ENCODE results near the gene PHLPP1. TPM values are rescaled to one million over a fixed set of nuclear protein-coding genes. Genes with fewer than 3 reads are reported as not detected.

PHLPP1 gene
- total RNA-seq, 2 donors from 2014 or later, result 12.1 to 13.7 TPM

- ATAC-seq (replicated peaks), result peak; percentile 60
- Mint-ChIP-seq H3K4me3 (peak overlapping the region; percentile 34), H3K4me1 (no peaks in the 10 kb centered on the region), H3K27me3 (peaks cover under 1% of the 10 kb centered on the region), H3K27ac (peak overlapping the region; percentile 28), H3K36me3 (ENCODE audit: low read depth) (no peaks in the 10 kb centered on the region), H3K9me3 (no peaks in the 10 kb centered on the region)
Observed at GRCh38 chr18:62982600-62983251, 267.4 kb downstream of the PHLPP1 start.

- Mint-ChIP-seq H3K36me3 (ENCODE audit: low read depth) (no peaks in the 10 kb centered on the region), H3K27ac (no peak overlapping the region), H3K9me3 (no peaks in the 10 kb centered on the region), H3K4me1 (no peaks in the 10 kb centered on the region), H3K27me3 (peaks cover 3% of the 10 kb centered on the region), H3K4me3 (no peak overlapping the region)
- ATAC-seq (replicated peaks), result no peak
Observed at GRCh38 chr18:62984656-62985315, 269.4 kb downstream of the PHLPP1 start.

- ATAC-seq (replicated peaks), result no peak
- H3K27me3 Mint-ChIP-seq, result peaks cover 7% of the 10 kb centered on the region
- H3K4me1 Mint-ChIP-seq, result no peaks in the 10 kb centered on the region
- no peaks in the 10 kb centered on the region for H3K36me3 Mint-ChIP-seq (ENCODE audit: low read depth)
- no peaks in the 10 kb centered on the region for H3K9me3 Mint-ChIP-seq
- H3K27ac Mint-ChIP-seq, result no peak overlapping the region
- no peak overlapping the region for H3K4me3 Mint-ChIP-seq
Observed at GRCh38 chr18:62986490-62986889, 271.1 kb downstream of the PHLPP1 start.

- Mint-ChIP-seq H3K4me3 (no peak overlapping the region), H3K9me3 (no peaks in the 10 kb centered on the region), H3K27ac (no peak overlapping the region), H3K36me3 (ENCODE audit: low read depth) (no peaks in the 10 kb centered on the region), H3K27me3 (peaks cover 11% of the 10 kb centered on the region), H3K4me1 (no peaks in the 10 kb centered on the region)
- no peak for ATAC-seq (replicated peaks)
Observed at GRCh38 chr18:62987055-62987830, 271.9 kb downstream of the PHLPP1 start.

GRCh38 chr18:62987859-62988258, 272.5 kb downstream of the PHLPP1 start:
- Mint-ChIP-seq H3K4me3 (no peak overlapping the region), H3K27me3 (peaks cover 11% of the 10 kb centered on the region), H3K27ac (no peak overlapping the region), H3K9me3 (no peaks in the 10 kb centered on the region), H3K4me1 (no peaks in the 10 kb centered on the region), H3K36me3 (ENCODE audit: low read depth) (no peaks in the 10 kb centered on the region)
- ATAC-seq (replicated peaks), result no peak

- Mint-ChIP-seq H3K27me3 (peaks cover 12% of the 10 kb centered on the region), H3K9me3 (no peaks in the 10 kb centered on the region), H3K4me3 (no peak overlapping the region), H3K4me1 (no peaks in the 10 kb centered on the region), H3K27ac (no peak overlapping the region), H3K36me3 (ENCODE audit: low read depth) (no peaks in the 10 kb centered on the region)
- no peak for ATAC-seq (replicated peaks)
Observed at GRCh38 chr18:62988471-62988870, 273.1 kb downstream of the PHLPP1 start.

GRCh38 chr18:62989195-62989594, 273.9 kb downstream of the PHLPP1 start:
- Mint-ChIP-seq H3K36me3 (ENCODE audit: low read depth) (no peaks in the 10 kb centered on the region), H3K27ac (no peak overlapping the region), H3K27me3 (peaks cover 17% of the 10 kb centered on the region), H3K9me3 (no peaks in the 10 kb centered on the region), H3K4me1 (no peaks in the 10 kb centered on the region), H3K4me3 (no peak overlapping the region)
- ATAC-seq (replicated peaks), result no peak

GRCh38 chr18:62990653-62991052, 275.3 kb downstream of the PHLPP1 start:
- no peak for ATAC-seq (replicated peaks)
- no peaks in the 10 kb centered on the region for H3K9me3 Mint-ChIP-seq
- no peaks in the 10 kb centered on the region for H3K4me1 Mint-ChIP-seq
- no peak overlapping the region for H3K4me3 Mint-ChIP-seq
- no peak overlapping the region for H3K27ac Mint-ChIP-seq
- H3K27me3 Mint-ChIP-seq, result peaks cover 20% of the 10 kb centered on the region
- no peaks in the 10 kb centered on the region for H3K36me3 Mint-ChIP-seq (ENCODE audit: low read depth)

- no peak overlapping the region for H3K27ac Mint-ChIP-seq
- H3K4me3 Mint-ChIP-seq, result no peak overlapping the region
Observed at GRCh38 chr18:62991389-62991788, 276.0 kb downstream of the PHLPP1 start.

GRCh38 chr18:62991959-62992358, 276.6 kb downstream of the PHLPP1 start:
- Mint-ChIP-seq H3K4me1 (no peaks in the 10 kb centered on the region), H3K27me3 (peaks cover 23% of the 10 kb centered on the region), H3K36me3 (ENCODE audit: low read depth) (no peaks in the 10 kb centered on the region), H3K27ac (no peak overlapping the region), H3K4me3 (no peak overlapping the region), H3K9me3 (no peaks in the 10 kb centered on the region)
- ATAC-seq (replicated peaks), result no peak

More at GRCh38 chr18:62991389-62991788, 276.0 kb downstream of the PHLPP1 start:
- Mint-ChIP-seq H3K9me3 (no peaks in the 10 kb centered on the region), H3K36me3 (ENCODE audit: low read depth) (no peaks in the 10 kb centered on the region), H3K27me3 (peaks cover 22% of the 10 kb centered on the region), H3K4me1 (no peaks in the 10 kb centered on the region)
- no peak for ATAC-seq (replicated peaks)

GRCh38 chr18:62992877-62993365, 277.6 kb downstream of the PHLPP1 start:
- H3K4me3 Mint-ChIP-seq, result no peak overlapping the region
- H3K27me3 Mint-ChIP-seq, result peaks cover 20% of the 10 kb centered on the region
- no peaks in the 10 kb centered on the region for H3K4me1 Mint-ChIP-seq
- ATAC-seq (replicated peaks), result no peak
- no peaks in the 10 kb centered on the region for H3K9me3 Mint-ChIP-seq
- H3K36me3 Mint-ChIP-seq (ENCODE audit: low read depth), result no peaks in the 10 kb centered on the region
- H3K27ac Mint-ChIP-seq, result no peak overlapping the region

- Mint-ChIP-seq H3K4me3 (no peak overlapping the region), H3K4me1 (no peaks in the 10 kb centered on the region), H3K36me3 (ENCODE audit: low read depth) (no peaks in the 10 kb centered on the region), H3K27me3 (peaks cover 26% of the 10 kb centered on the region), H3K27ac (no peak overlapping the region), H3K9me3 (no peaks in the 10 kb centered on the region)
- ATAC-seq (replicated peaks), result no peak
Observed at GRCh38 chr18:62996566-62996965, 281.2 kb downstream of the PHLPP1 start.

- H3K27me3 Mint-ChIP-seq, result peaks cover 24% of the 10 kb centered on the region
- no peak for ATAC-seq (replicated peaks)
- H3K4me1 Mint-ChIP-seq, result no peaks in the 10 kb centered on the region
- no peak overlapping the region for H3K4me3 Mint-ChIP-seq
- no peaks in the 10 kb centered on the region for H3K36me3 Mint-ChIP-seq (ENCODE audit: low read depth)
- no peaks in the 10 kb centered on the region for H3K9me3 Mint-ChIP-seq
- no peak overlapping the region for H3K27ac Mint-ChIP-seq
Observed at GRCh38 chr18:62997076-62997475, 281.7 kb downstream of the PHLPP1 start.

- ATAC-seq (replicated peaks), result no peak
- Mint-ChIP-seq H3K9me3 (no peaks in the 10 kb centered on the region), H3K4me3 (no peak overlapping the region), H3K27me3 (peaks cover 22% of the 10 kb centered on the region), H3K27ac (no peak overlapping the region), H3K36me3 (ENCODE audit: low read depth) (no peaks in the 10 kb centered on the region), H3K4me1 (no peaks in the 10 kb centered on the region)
Observed at GRCh38 chr18:62998443-62998842, 283.1 kb downstream of the PHLPP1 start.

- peaks cover 17% of the 10 kb centered on the region for H3K27me3 Mint-ChIP-seq
- no peaks in the 10 kb centered on the region for H3K36me3 Mint-ChIP-seq (ENCODE audit: low read depth)
- no peak overlapping the region for H3K4me3 Mint-ChIP-seq
- H3K4me1 Mint-ChIP-seq, result no peaks in the 10 kb centered on the region
- H3K9me3 Mint-ChIP-seq, result no peaks in the 10 kb centered on the region
- H3K27ac Mint-ChIP-seq, result no peak overlapping the region
- no peak for ATAC-seq (replicated peaks)
Observed at GRCh38 chr18:62999392-62999791, 284.1 kb downstream of the PHLPP1 start.

Data from activated T-helper 17 cell treated with anti-CD3 and anti-CD28 coated beads, Interleukin-2, amount 50 U/mL, for 72 hours (primary cell).